HepG2 (cell line): Measurements from ENCODE around the gene MYO7A. TPM values are rescaled to one million over a fixed set of nuclear protein-coding genes. Genes with fewer than 3 reads are reported as not detected.

ENCODE experiments used
- ATAC-seq: fragments of 200-7000 bp; cut with Tn5 transposase; 3 replicates; pipeline ENCODE4 v1.9.1; 2020; ENCODE audit warnings: mild to moderate bottlenecking, moderate library complexity
- BruUV-seq: library from RNA; stranded (reverse); fragments of 400-500 nt; replicated peaks from 2 replicates; lab custom pipeline; 2021; lab: Mats Ljungman, UMichigan
- CTCF ChIA-PET: fragments of 300-600 bp; formaldehyde crosslinking; extraction: SDS; loops from one replicate; lab custom pipeline; 2021; ENCODE audit warnings: low total read pairs, inconsistent platforms, low intra/inter-chr PET ratio; lab: Yijun Ruan, JAX
- POLR2A ChIA-PET: fragments of 350-600 bp; sonication (Branson Sonifier 250); formaldehyde crosslinking; loops from one replicate; lab custom pipeline; 2020; ENCODE audit warnings: antibody characterized with exemption, inconsistent platforms; lab: Yijun Ruan, JAX
- DNase-seq: peaks from one replicate; pipeline ENCODE4 v3.0.0-alpha.2; 2015; ENCODE audit warnings: low spot score
- FAIRE-seq: peaks from 3 replicates; lab custom pipeline; 2011; peaks lifted over from hg19 to GRCh38; lab: Jason Lieb, UNC
- H2AFZ ChIP-seq: one replicate; pipeline ENCODE4 v1.6.1; 2011; ENCODE audit warnings: low read length, inconsistent platforms
- H3K27ac ChIP-seq: fragments of 300-600 bp; 3 replicates; pipeline ENCODE4 v1.8.0; 2011; ENCODE audit warnings: mixed run types, mild to moderate bottlenecking, mixed read lengths, low read length, inconsistent platforms; ENCODE audit not compliant: insufficient read depth; ENCODE audit errors: extremely low read length
- H3K27me3 ChIP-seq, 2 experiments: fragments of 200-600 bp in 1 of 2; 2 replicates in 1 of 2; 3 replicates in 1 of 2; pipeline versions ENCODE4 v1.6.0 to v1.8.0; 2011; ENCODE audit warnings: low read length in 2 of 2, mild to moderate bottlenecking in 2 of 2, moderate library complexity in 2 of 2, inconsistent platforms in 1 of 2; ENCODE audit not compliant: insufficient read depth in 2 of 2, control insufficient read depth in 1 of 2
- H3K36me3 ChIP-seq, 2 experiments: fragments of 200-600 bp in 1 of 2; replicated peaks in 1 of 2; 2 replicates in 1 of 2; 3 replicates in 1 of 2; pipeline versions ENCODE4 v1.5.1 to v1.8.0; 2011; ENCODE audit warnings: low read length in 2 of 2, inconsistent platforms in 1 of 2; ENCODE audit not compliant: insufficient read depth in 2 of 2, control insufficient read depth in 1 of 2
- H3K4me1 ChIP-seq: 2 replicates; pipeline ENCODE4 v1.5.1; 2012; ENCODE audit warnings: low read length, inconsistent platforms; ENCODE audit not compliant: insufficient read depth
- H3K4me2 ChIP-seq: 2 replicates; pipeline ENCODE4 v1.6.0; 2011; ENCODE audit warnings: low read depth, low read length, inconsistent platforms
- H3K4me3 ChIP-seq, 3 experiments: fragments of 200-600 bp in 1 of 3; sonication (generic), shearing (Covaris generic) in 1 of 3; replicated peaks in 1 of 3; 2 replicates each; pipeline ENCODE4 v1.5.1; 2011 to 2016; ENCODE audit warnings: low read length in 3 of 3, inconsistent platforms in 2 of 3, low read depth in 2 of 3, mild to moderate bottlenecking in 2 of 3, control low read depth in 1 of 3, mixed read lengths in 1 of 3; ENCODE audit not compliant: insufficient read depth in 1 of 3
- H3K79me2 ChIP-seq: one replicate; pipeline ENCODE4 v1.6.1; 2011; ENCODE audit warnings: low read length, inconsistent platforms; ENCODE audit not compliant: insufficient read depth
- H3K9ac ChIP-seq: 2 replicates; pipeline ENCODE4 v1.6.0; 2011; ENCODE audit warnings: mild to moderate bottlenecking, low read depth, low read length, inconsistent platforms; ENCODE audit not compliant: insufficient read depth
- H3K9me3 ChIP-seq: 2 replicates; pipeline ENCODE4 v1.5.1; 2012; ENCODE audit warnings: mild to moderate bottlenecking, low read length
- H4K20me1 ChIP-seq: 2 replicates; pipeline ENCODE4 v1.6.0; 2011; ENCODE audit warnings: inconsistent platforms, mild to moderate bottlenecking, low read length, moderate library complexity; ENCODE audit not compliant: insufficient read depth
- ADNP ChIP-seq: sonication (generic); formaldehyde crosslinking; IDR thresholded peaks from 2 replicates; pipeline ENCODE4 v1.4.0; 2020; ENCODE audit warnings: missing genetic modification reagents
- KDM4B ChIP-seq: sonication (generic); formaldehyde crosslinking; IDR thresholded peaks from 2 replicates; pipeline ENCODE4 v1.4.0; 2020; ENCODE audit warnings: missing genetic modification reagents
- NFKB2 ChIP-seq: sonication (generic); formaldehyde crosslinking; IDR thresholded peaks from 2 replicates; pipeline ENCODE4 v1.4.0; 2020; ENCODE audit warnings: missing genetic modification reagents, borderline replicate concordance
- PHF8 ChIP-seq: sonication (generic); formaldehyde crosslinking; IDR thresholded peaks from 2 replicates; pipeline ENCODE4 v1.5.0; 2020; ENCODE audit warnings: missing genetic modification reagents
- SP5 ChIP-seq: IDR thresholded peaks from 2 replicates; pipeline ENCODE4 v1.6.1; 2016; ENCODE audit warnings: low read depth, borderline replicate concordance
- ZNF331 ChIP-seq: sonication (generic); formaldehyde crosslinking; IDR thresholded peaks from 2 replicates; pipeline ENCODE4 v1.4.0; 2020; ENCODE audit warnings: missing genetic modification reagents
- WGBS: methylation state at CpG from one replicate; pipeline ENCODE4 v1.1.6; 2017; ENCODE audit warnings: low lambda C conversion rate; 5-methylcytosine and 5-hydroxymethylcytosine counted together
- in situ Hi-C: cut with HindIII; loops from 2 replicates; pipeline ENCODE4 v1.10.0; 2017; ENCODE audit warnings: low pct_unique_long_range_greater_than_20kb; ENCODE audit not compliant: extremely low pct_ligation_motif_present
- intact Hi-C: fragments of 100-400 bp; cut with micrococcal nuclease; formaldehyde crosslinking; loops from one replicate; pipeline ENCODE4 v1.10.0; 2022; ENCODE audit not compliant: unreplicated experiment
- polyA plus RNA-seq, 8 experiments: library from polyadenylated mRNA; depleted of rRNA in 3 of 8; stranded (reverse) in 7 of 8; unstranded in 1 of 8; fragments of >200 nt; fragmentation: Illumina TruSeq in 4 of 8; extraction: Trizol in 4 of 8; gene quantifications; 2 replicates each; pipeline versions ENCODE4 v1.2.1 to v1.2.3, GENCODE V29; 2011 to 2016; ENCODE audit warnings: low read depth in 4 of 8, missing spikeins in 1 of 8, mixed read lengths in 1 of 8; ENCODE audit not compliant: insufficient read depth in 1 of 8
- total RNA-seq, 5 experiments: library from RNA; depleted of rRNA; stranded (reverse); fragments of >200 nt; fragmentation: Illumina TruSeq; extraction: Trizol; gene quantifications; 2 replicates each; pipeline ENCODE4 v1.2.3, GENCODE V29; 2016; ENCODE audit warnings: low read depth in 1 of 5
- TF ChIP-seq, protein P1 (sequence below): sonication (generic); formaldehyde crosslinking; IDR thresholded peaks from 2 replicates; pipeline ENCODE4 v1.5.0; 2020; ENCODE audit warnings: mild to moderate bottlenecking, missing genetic modification reagents, borderline replicate concordance

The MYO7A gene
- total and polyA plus RNA-seq, 2 of the 13 experiments (the other 11 are each of a cell fraction or from before 2014, with no cell fraction given): 7.5 to 10.0 TPM

DNA sequence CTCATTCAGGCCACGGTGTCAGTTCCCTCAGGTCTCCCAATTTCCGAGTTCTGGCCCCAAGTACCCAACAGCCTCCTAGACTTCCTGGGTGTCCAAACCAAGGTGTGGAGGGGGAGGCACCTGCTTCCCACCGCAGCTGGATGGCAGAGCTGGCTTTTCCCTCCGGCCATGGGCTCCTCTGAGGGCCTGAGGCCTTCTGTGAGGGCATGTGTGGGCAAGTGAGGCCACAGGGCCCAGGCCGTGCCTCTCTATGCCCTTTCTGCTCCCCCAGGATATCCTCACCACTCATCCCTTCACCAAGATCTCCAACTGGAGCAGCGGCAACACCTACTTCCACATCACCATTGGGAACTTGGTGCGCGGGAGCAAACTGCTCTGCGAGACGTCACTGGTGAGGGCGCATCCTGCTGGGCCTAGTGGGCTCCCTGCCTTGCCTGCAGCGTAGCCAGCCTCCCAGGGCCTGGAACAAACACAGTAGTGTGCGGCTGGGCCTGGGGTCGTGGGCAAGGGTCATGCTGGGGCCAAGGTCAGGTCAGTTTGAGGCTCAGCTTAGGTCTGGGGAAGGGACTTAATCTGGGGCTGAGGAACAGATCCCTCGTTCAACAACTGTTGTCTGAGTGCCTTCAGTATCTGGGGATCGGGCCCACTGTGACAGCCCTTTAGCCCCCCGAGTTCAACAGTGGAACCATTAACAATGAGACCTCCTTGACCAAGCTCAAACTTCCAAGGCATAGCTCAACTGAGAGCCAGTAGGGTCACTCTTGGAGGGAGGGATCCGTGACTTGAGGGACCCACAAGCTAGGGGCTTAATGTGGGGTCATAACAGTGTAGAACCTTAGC lies 85.8 kb downstream of the MYO7A start:
- no peak for FAIRE-seq
- no TSS peak for BruUV-seq
- in situ Hi-C loops: no loop called here

More for the DNA sequence above, 85.8 kb downstream of the MYO7A start:
- ChIA-PET POLR2A (no interaction called here), CTCF (no interaction called here)
- no peak overlapping the region for H3K4me2 ChIP-seq
- TF ChIP-seq ADNP: no peak
- no peak for TF ChIP-seq PHF8
- TF ChIP-seq, protein P1, sequence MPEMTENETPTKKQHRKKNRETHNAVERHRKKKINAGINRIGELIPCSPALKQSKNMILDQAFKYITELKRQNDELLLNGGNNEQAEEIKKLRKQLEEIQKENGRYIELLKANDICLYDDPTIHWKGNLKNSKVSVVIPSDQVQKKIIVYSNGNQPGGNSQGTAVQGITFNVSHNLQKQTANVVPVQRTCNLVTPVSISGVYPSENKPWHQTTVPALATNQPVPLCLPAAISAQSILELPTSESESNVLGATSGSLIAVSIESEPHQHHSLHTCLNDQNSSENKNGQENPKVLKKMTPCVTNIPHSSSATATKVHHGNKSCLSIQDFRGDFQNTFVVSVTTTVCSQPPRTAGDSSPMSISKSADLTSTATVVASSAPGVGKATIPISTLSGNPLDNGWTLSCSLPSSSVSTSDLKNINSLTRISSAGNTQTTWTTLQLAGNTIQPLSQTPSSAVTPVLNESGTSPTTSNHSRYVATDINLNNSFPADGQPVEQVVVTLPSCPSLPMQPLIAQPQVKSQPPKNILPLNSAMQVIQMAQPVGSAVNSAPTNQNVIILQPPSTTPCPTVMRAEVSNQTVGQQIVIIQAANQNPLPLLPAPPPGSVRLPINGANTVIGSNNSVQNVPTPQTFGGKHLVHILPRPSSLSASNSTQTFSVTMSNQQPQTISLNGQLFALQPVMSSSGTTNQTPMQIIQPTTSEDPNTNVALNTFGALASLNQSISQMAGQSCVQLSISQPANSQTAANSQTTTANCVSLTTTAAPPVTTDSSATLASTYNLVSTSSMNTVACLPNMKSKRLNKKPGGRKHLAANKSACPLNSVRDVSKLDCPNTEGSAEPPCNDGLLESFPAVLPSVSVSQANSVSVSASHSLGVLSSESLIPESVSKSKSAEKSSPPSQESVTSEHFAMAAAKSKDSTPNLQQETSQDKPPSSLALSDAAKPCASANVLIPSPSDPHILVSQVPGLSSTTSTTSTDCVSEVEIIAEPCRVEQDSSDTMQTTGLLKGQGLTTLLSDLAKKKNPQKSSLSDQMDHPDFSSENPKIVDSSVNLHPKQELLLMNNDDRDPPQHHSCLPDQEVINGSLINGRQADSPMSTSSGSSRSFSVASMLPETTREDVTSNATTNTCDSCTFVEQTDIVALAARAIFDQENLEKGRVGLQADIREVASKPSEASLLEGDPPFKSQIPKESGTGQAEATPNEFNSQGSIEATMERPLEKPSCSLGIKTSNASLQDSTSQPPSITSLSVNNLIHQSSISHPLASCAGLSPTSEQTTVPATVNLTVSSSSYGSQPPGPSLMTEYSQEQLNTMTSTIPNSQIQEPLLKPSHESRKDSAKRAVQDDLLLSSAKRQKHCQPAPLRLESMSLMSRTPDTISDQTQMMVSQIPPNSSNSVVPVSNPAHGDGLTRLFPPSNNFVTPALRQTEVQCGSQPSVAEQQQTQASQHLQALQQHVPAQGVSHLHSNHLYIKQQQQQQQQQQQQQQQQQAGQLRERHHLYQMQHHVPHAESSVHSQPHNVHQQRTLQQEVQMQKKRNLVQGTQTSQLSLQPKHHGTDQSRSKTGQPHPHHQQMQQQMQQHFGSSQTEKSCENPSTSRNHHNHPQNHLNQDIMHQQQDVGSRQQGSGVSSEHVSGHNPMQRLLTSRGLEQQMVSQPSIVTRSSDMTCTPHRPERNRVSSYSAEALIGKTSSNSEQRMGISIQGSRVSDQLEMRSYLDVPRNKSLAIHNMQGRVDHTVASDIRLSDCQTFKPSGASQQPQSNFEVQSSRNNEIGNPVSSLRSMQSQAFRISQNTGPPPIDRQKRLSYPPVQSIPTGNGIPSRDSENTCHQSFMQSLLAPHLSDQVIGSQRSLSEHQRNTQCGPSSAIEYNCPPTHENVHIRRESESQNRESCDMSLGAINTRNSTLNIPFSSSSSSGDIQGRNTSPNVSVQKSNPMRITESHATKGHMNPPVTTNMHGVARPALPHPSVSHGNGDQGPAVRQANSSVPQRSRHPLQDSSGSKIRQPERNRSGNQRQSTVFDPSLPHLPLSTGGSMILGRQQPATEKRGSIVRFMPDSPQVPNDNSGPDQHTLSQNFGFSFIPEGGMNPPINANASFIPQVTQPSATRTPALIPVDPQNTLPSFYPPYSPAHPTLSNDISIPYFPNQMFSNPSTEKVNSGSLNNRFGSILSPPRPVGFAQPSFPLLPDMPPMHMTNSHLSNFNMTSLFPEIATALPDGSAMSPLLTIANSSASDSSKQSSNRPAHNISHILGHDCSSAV: no peak
- TF ChIP-seq SP5 (CRISPR knock-in tag): no peak
- TF ChIP-seq NFKB2 (CRISPR knock-in tag): no peak
- no peak for TF ChIP-seq KDM4B (CRISPR knock-in tag)
- TF ChIP-seq ZNF331 (CRISPR knock-in tag): no peak
- WGBS: 95% methylated on average over 10 of the region's 18 CpGs
- no peaks in the 10 kb centered on the region for H4K20me1 ChIP-seq
- H3K27me3 ChIP-seq: no peaks in the 10 kb centered on the region
- H3K27ac ChIP-seq: no peak overlapping the region
- peaks cover 0 to 4% of the 10 kb centered on the region in 2 experiments; a peak in 1 of 5 replicates for H3K36me3 ChIP-seq
- H3K4me3 ChIP-seq: no peak overlapping the region
- intact Hi-C loops: no loop called here
- 0 out of 2 replicates have a peak, but pooled peaks cover 6% of the 10 kb centered on the region for H3K4me1 ChIP-seq
- H3K9me3 ChIP-seq: no peaks in the 10 kb centered on the region
- no peak overlapping the region for H3K9ac ChIP-seq
- H2AFZ ChIP-seq: no peak overlapping the region
- no peaks in the 10 kb centered on the region for H3K79me2 ChIP-seq
- no peak for DNase-seq
- ATAC-seq: no peak
